Motor neuron (in vitro differentiated cells): ENCODE data around the gene NAT9. TPM values are rescaled to one million over a fixed set of nuclear protein-coding genes. Genes with fewer than 3 reads are reported as not detected.
A peak's percentile ranks its signal among the peaks of the same experiment; 100 is the strongest.

Experiments
- ATAC-seq, 8 experiments: fragments of 200-7000 bp; cut with Tn5 transposase; replicated peaks in 6 of 8; 2 replicates each; pipeline ENCODE4 v1.8.0; 2021; ENCODE audit warnings: mild to moderate bottlenecking in 8 of 8, moderate library complexity in 8 of 8
- H3K27ac ChIP-seq, 2 donors: fragments of 250-450 bp; sonication (Bioruptor Pico); 2 replicates each; pipeline ENCODE4 v1.9.0; 2021; ENCODE audit warnings: antibody characterized with exemption in 2 of 2, mild to moderate bottlenecking in 2 of 2, moderate library complexity in 1 of 2
- H3K4me1 ChIP-seq, 2 donors: fragments of 250-450 bp; sonication (Bioruptor Pico); replicated peaks in 1 of 2; 2 replicates each; pipeline ENCODE4 v1.6.1; 2021; ENCODE audit warnings: antibody characterized with exemption in 2 of 2, mild to moderate bottlenecking in 2 of 2, moderate library complexity in 1 of 2
- H3K4me3 ChIP-seq, 5 donors: fragments of 250-450 bp; sonication (Bioruptor Pico); 2 replicates each; pipeline ENCODE4 v1.9.0; 2021; ENCODE audit warnings: antibody characterized with exemption in 5 of 5, mild to moderate bottlenecking in 5 of 5, moderate library complexity in 4 of 5
- WGBS, 10 experiments: fragments of 450-650 bp; shearing (Covaris generic); methylation state at CpG; one replicate each; pipeline ENCODE4 v1.0.0; 2022; 5-methylcytosine and 5-hydroxymethylcytosine counted together
- in situ Hi-C, 9 experiments: fragments of 400-800 bp; cut with MboI; loops; one replicate each; pipeline ENCODE4 v1.15.0; 2021; ENCODE audit warnings: low sequenced_read_pairs in 9 of 9, low pct_unique_long_range_greater_than_20kb in 2 of 9; ENCODE audit not compliant: unreplicated experiment in 9 of 9
- total RNA-seq, 8 experiments: library from RNA; unstranded; fragments of 300-600 nt; gene quantifications; 2 replicates each; pipeline versions ENCODE4 v1.2.3 to v1.2.4, GENCODE V29; 2022

The NAT9 gene
- total RNA-seq, 8 experiments from 2014 or later = 41.6 to 97.1 (median 46.2) TPM

DNA sequence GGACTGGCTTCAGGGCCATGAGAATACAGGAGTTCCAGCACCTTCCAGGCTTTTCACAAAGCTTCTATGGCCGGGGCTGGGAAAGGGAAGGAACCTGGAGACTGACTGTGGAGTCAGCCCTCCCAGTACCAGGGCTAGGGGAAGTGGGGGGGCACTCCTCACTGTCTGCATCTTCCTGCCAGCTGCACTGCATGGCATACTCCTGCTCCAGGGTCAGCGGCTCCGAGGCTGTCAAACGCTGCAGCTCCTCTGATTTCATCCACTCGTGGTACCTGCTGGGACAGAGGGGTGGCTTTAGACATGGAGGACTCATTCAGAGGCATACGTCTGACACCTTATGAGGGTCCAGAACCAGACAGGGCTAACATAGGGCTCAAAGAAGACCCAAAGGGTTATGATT lies 2.7 kb downstream of the NAT9 start:
- Histone ChIP-seq H3K4me3 (no peak overlapping the region), H3K4me1 (peaks cover 15 to 17% of the 10 kb centered on the region in 2 donors), H3K27ac (no peak overlapping the region)
- WGBS, 10 experiments = 73 to 100% (median 92%) methylated on average over 1 to 5 of the region's 6 CpGs; no CpG with 5 or more reads in 5 of the 10 experiments
- in situ Hi-C loops = loop anchor here in 1 of 9 experiments (25.0 kb wide), 1 partner anchor 89 kb away; the partner anchor contains the start of genes FDXR and GRIN2C
- ATAC-seq = no peak

DNA sequence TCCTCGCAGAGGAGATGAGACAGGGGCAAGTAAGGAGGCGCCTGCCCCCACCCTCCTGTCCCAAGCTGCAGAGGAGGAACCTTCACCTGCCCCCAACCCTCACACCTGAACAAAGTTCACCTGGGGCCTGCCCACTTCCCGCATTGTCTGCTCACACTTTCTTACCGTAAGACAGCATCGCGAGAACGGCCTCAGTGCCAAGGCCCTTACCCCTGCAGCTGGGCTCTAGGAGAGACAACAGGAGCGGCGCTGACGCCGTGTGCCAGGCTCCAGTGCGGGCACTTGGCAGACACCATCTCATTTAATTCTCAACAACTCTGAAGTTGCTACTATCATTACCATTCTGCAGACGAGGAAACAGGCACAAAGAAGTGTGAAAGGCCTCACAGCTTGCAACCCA lies 4.1 kb downstream of the NAT9 start:
- H3K4me1 ChIP-seq = peaks cover 10% of the 10 kb centered on the region in 2 donors
- H3K27ac ChIP-seq = no peak overlapping the region
- in situ Hi-C loops = loop anchor here in 1 of 9 experiments (25.0 kb wide), 1 partner anchor 90 kb away; the partner anchor contains the start of genes FDXR and GRIN2C
- ATAC-seq = no peak
- 90 to 100% (median 96%) methylated on average over 1 to 9 of the region's 13 CpGs; no CpG with 5 or more reads in 6 of the 10 experiments for WGBS, 10 experiments
- no peak overlapping the region for H3K4me3 ChIP-seq

DNA sequence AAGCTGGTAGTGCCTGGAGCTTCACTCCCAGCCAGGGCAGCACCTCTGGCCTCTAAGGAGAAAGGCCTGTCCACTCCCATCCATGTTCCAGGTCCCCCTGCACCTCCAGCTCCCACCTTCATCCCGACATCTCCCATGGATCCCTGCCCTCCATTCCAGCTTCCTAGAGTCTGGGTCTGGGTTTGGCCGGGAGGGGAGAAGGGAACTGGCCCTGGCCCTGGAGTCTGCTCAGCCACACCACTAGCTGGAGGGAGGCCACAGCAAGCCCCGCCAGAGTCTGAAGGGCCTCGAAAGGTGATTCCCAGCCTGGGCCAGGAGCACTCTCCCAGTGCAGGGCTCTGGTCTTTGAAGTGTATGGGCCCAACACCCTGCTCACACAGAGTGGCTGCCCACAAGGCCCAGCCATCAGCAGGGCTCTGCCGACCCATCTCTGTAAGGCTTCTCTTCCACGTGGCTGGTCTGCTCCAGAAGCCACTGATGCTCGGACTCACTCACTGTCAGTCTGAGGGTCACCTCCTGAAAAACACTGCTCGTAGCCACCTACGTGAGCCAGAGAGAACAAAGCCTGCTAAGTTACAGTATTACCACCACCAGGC lies 4.7 kb downstream of the NAT9 start:
- Histone ChIP-seq H3K4me3 (no peak overlapping the region), H3K4me1 (peaks cover 8% of the 10 kb centered on the region in 2 donors), H3K27ac (no peak overlapping the region)
- in situ Hi-C loops = loop anchor here in 1 of 9 experiments (25.0 kb wide), 1 partner anchor 91 kb away; the partner anchor contains the start of genes FDXR and GRIN2C
- ATAC-seq = no peak
- WGBS, 10 experiments = 94 to 100% (median 100%) methylated on average over 1 to 6 of the region's 9 CpGs; no CpG with 5 or more reads in 6 of the 10 experiments

DNA sequence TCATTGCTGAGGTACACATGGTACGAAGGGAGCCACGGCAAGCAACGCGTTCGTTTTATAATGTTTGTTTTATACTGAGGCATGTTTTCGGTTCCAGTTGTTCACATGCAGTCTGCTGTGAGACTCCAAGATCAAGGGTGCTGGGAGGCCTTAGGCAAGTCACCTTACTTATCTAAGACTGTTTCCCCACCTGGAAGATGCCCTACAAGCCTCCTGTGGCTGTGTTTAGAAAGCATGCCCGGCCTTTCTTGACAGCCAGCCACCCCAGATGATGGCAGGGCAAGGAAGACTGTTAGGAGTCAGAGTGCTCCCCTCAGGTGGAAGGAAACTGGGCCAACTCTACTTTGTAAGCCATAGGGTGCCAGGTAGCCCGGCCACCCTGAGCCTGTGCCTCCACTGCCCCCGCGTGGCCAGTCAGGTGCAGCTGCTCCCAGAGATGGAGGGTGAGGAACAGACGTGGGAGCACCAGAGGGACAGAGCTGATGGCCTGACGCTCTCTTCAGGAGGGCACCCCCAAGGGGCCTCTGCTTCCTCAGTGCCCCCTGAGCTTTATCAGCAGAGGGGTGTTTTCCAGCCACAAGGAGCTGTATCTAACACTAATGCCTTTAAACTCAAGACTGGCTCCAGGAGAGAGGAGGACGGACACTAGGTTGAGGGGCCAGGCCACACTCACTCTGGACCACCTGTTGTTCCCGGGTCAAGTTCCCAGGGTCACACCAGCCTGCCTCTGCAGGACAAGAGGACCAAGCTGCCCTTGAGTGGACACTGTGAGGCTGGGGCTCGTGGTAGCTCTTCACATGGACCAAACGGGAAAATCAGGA lies 5.4 kb downstream of the NAT9 start:
- 0 to 93% (median 67%) methylated on average over 1 to 8 of the region's 16 CpGs; no CpG with 5 or more reads in 3 of the 10 experiments for WGBS, 10 experiments
- ATAC-seq = peak; percentile 57 to 93 (median 66)
- Histone ChIP-seq H3K4me1 (peaks cover 8% of the 10 kb centered on the region in 2 donors), H3K27ac (no peak overlapping the region), H3K4me3 (no peak overlapping the region)
- in situ Hi-C loops = loop anchor here in 1 of 9 experiments (25.0 kb wide), 1 partner anchor 92 kb away; the partner anchor contains the start of genes FDXR and GRIN2C

DNA sequence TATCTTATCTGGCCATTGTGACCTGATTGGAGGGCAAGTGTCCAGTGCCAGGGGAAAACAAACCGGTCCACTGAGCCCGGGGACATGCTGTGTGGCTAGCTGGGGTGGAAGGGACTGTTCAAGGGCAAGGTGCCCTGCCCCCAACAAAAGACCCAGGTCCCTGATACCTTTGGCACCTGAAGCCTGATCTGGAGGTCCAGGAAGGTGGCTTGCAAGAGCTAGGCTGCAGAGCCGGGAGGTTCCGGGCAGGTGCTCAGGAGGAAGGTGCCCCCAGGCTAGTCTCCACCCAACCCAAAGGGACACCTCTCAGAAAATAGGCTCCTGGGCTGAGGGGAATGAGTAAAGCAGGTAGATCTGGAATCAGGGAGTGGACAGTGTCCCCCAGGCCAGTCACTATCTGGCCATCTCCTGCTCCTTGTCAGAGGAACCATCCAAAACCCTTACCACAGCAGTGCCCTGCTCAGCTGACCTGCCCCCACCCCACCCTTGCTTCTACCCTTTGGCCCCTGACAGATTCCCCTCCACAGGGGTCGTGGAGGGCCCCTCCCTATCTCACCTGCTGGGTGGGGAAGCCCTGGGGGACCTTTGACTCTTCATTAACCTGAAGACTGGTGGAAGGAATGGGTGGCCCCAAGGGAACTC lies 6.2 kb downstream of the NAT9 start:
- in situ Hi-C loops = loop anchor here in 1 of 9 experiments (25.0 kb wide), 1 partner anchor 92 kb away; the partner anchor contains the start of genes FDXR and GRIN2C
- no peak for ATAC-seq
- 0 to 77% (median 40%) methylated on average over 1 to 3 of the region's 5 CpGs; no CpG with 5 or more reads in 7 of the 10 experiments for WGBS, 10 experiments

DNA sequence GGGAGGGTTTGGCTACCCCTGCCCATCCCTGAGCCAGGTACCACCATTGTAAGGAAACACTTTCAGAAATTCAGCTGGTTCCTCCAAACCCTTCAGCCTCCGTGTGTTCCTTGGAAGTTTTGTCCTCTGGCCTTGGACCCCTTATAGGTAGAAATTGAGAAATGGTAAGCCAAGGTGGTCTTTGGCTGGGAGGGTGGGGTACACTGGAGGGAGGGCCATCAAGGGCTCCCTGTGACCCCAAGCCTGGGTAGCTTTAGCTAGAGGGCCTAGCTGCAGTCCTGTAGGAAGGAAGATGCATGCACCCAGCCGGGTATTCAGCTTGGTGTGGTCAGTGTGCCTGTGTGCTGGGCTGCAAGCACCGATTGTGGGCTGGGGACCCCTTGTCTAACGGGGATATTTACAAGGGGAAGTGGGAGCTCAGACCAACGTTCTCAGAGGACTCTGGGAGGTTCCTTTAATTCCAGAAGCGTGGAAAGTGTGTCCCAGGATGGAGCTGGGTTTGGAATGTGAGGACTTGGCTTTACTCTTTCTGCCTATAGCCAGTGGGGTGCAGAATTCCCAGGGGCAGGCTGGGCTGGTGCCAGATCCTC lies 6.8 kb downstream of the NAT9 start:
- no peak for ATAC-seq
- Histone ChIP-seq H3K27ac (no peak overlapping the region), H3K4me1 (peaks cover 6 to 8% of the 10 kb centered on the region in 2 donors), H3K4me3 (no peak overlapping the region)
- in situ Hi-C loops = loop anchor here in 1 of 9 experiments (25.0 kb wide), 1 partner anchor 93 kb away; the partner anchor contains the start of genes FDXR and GRIN2C
- WGBS, 10 experiments = 50 to 100% (median 95%) methylated on average over 1 to 3 of the region's 6 CpGs; no CpG with 5 or more reads in 5 of the 10 experiments

More for the DNA sequence above, 6.2 kb downstream of the NAT9 start:
- H3K4me3 ChIP-seq = no peak overlapping the region
- H3K4me1 ChIP-seq = peaks cover 3 to 5% of the 10 kb centered on the region in 2 donors
- no peak overlapping the region for H3K27ac ChIP-seq

DNA sequence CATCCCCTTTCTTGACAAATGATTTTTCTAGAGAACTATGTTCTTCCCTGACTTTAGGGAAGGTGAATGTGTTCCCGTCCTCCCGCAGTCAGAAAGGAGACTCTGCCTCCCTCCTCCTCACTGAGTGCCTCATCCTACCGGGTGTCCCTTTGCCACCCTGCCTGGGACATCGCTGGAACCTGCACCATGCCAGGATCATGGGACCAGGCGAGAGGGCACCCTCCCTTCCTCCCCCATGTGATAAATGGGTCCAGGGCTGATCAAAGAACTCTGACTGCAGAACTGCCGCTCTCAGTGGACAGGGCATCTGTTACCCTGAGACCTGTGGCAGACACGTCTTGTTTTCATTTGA lies 7.4 kb downstream of the NAT9 start:
- ATAC-seq = no peak
- in situ Hi-C loops = loop anchor here in 1 of 9 experiments (25.0 kb wide), 1 partner anchor 94 kb away; the partner anchor contains the start of genes FDXR and GRIN2C
- 40 to 100% (median 70%) methylated on average over 1 to 3 of the region's 7 CpGs; no CpG with 5 or more reads in 5 of the 10 experiments for WGBS, 10 experiments
- H3K4me3 ChIP-seq = no peak overlapping the region
- H3K27ac ChIP-seq = no peak overlapping the region
- peaks cover 13 to 15% of the 10 kb centered on the region in 2 donors for H3K4me1 ChIP-seq

DNA sequence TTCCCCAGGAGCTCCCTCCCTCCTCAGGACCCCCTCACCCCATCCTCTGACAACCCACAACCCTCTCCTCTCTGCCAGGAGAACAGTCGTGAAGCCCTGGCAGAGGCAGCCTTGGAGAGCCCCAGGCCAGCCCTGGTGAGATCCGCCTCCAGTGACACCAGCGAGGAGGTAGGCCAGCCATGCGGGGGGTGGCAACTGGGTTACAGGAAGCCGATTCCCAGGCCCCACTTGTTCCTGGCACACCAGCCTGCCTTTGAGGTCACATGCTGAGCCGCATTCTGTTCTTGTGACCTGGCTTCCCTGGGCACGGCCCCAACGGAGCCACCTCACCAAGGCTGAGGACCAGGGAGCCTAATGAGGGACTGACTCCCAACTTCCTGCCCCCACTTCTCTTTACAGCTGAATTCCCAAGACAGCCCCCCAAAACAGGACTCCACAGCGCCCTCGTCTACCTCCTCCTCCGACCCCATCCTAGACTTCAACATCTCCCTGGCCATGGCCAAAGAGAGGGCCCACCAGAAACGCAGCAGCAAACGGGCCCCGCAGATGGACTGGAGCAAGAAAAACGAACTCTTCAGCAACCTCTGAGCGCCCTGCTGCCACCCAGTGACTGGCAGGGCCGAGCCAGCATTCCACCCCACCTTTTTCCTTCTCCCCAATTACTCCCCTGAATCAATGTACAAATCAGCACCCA lies 7.9 kb downstream of the NAT9 start:
- in situ Hi-C loops = loop anchor here in 1 of 9 experiments (25.0 kb wide), 1 partner anchor 94 kb away; the partner anchor contains the start of genes FDXR and GRIN2C
- ATAC-seq = peak in 1 of 8 experiments; percentile 29
- 46 to 94% (median 88%) methylated on average over 3 to 8 of the region's 17 CpGs; no CpG with 5 or more reads in 6 of the 10 experiments for WGBS, 10 experiments
- Histone ChIP-seq H3K4me3 (no peak overlapping the region), H3K27ac (no peak overlapping the region), H3K4me1 (peaks cover 18 to 20% of the 10 kb centered on the region in 2 donors)

DNA sequence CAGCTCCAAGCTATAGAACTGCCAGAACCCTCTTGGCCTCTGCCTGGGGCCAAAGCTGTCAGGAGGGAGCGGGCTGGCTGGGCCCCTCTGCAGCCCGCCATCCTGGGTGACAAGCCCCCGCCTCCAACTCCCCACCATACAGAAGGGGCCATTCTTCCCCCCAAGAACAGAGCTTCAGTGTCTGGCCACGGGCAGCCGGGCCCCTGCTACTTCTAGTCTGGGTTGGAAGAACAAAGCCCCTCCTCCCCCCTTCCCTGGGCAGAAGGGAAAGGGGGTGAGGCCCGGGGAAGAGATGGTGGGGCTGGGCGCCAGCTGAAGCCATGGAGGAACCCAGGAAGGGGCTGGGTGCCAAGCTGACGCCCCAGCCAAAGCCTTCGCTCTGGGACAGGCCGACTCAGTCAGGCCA lies 9.0 kb downstream of the NAT9 start:
- no peak overlapping the region for H3K27ac ChIP-seq
- no peak overlapping the region for H3K4me3 ChIP-seq
- ATAC-seq = no peak
- peaks cover 24 to 25% of the 10 kb centered on the region in 2 donors for H3K4me1 ChIP-seq
- in situ Hi-C loops = loop anchor here in 1 of 9 experiments (25.0 kb wide), 1 partner anchor 95 kb away; the partner anchor contains the start of genes FDXR and GRIN2C
- 100% methylated on average over 1 of the region's 10 CpGs; no CpG with 5 or more reads in 9 of the 10 experiments for WGBS, 10 experiments

DNA sequence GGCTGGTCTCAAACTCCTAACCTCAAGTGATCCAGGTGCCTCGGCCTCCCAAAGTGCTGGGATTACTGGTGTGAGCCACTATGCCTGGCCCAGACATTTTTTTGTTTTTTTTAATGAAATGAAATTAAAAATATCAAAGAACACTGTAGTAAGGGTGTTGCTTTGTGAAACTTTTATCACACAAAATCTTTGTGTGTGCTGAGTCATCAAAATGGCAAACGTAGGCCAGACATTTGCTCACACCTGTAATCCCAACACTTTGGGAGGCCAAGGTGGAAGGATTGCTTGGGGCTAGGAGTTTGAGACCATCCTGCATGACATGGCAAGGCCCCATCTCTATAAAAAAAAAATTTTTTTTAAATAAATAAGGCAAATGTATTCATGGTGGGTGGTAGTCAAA lies 9.7 kb downstream of the NAT9 start:
- H3K4me1 ChIP-seq = peaks cover 25 to 28% of the 10 kb centered on the region in 2 donors
- in situ Hi-C loops = loop anchor here in 1 of 9 experiments (25.0 kb wide), 1 partner anchor 96 kb away; the partner anchor contains the start of genes FDXR and GRIN2C
- 89 to 100% (median 100%) methylated on average over 1 of the region's 2 CpGs; no CpG with 5 or more reads in 5 of the 10 experiments for whole genome bisulfite sequencing, 10 experiments
- no peak overlapping the region for H3K4me3 ChIP-seq
- no peak for ATAC-seq
- no peak overlapping the region for H3K27ac ChIP-seq

DNA sequence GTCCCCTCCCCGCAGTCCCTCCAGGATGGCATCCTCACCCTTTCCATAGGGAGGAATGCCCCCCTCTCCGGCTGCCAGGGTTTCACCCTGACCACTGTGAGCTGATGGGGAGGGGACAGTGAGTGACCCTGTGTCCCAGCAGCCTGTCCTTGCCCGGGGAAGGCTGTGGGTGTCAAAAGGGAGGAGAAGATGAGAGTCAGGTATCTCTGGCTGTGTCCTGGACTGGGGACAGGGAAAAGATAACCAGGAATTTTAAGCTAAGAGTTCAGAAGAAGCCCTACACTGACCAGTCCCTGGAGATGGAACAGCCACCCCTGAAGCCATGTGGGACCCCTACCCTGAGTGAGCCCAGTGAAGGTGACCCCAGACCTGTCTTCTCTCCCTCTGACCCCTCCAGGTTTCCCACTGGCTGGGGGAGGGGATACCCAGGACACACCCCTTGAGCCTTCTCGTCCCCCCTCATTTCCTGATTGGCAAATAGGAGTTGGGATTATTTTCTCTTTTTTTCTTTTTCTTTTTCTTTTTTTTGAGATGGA lies 11.3 kb downstream of the NAT9 start:
- Histone ChIP-seq H3K4me1 (peaks cover 41 to 44% of the 10 kb centered on the region in 2 donors), H3K4me3 (no peak overlapping the region), H3K27ac (peak overlapping the region in 1 of 2 donors; percentile 20)
- WGBS, 10 experiments = 56 to 100% (median 100%) methylated on average over 1 to 2 of the region's 4 CpGs; no CpG with 5 or more reads in 5 of the 10 experiments
- ATAC-seq = no peak
- in situ Hi-C loops = loop anchor here in 1 of 9 experiments (25.0 kb wide), 1 partner anchor 97 kb away; the partner anchor contains the start of genes FDXR and GRIN2C
